ENCODE measurements around the gene NLE1.
"Not testable (repeated sequence)": the region's sequence is repeated elsewhere in the genome, so short reads cannot be mapped to it uniquely, and the experiment has no call there.

The NLE1 gene

DNA sequence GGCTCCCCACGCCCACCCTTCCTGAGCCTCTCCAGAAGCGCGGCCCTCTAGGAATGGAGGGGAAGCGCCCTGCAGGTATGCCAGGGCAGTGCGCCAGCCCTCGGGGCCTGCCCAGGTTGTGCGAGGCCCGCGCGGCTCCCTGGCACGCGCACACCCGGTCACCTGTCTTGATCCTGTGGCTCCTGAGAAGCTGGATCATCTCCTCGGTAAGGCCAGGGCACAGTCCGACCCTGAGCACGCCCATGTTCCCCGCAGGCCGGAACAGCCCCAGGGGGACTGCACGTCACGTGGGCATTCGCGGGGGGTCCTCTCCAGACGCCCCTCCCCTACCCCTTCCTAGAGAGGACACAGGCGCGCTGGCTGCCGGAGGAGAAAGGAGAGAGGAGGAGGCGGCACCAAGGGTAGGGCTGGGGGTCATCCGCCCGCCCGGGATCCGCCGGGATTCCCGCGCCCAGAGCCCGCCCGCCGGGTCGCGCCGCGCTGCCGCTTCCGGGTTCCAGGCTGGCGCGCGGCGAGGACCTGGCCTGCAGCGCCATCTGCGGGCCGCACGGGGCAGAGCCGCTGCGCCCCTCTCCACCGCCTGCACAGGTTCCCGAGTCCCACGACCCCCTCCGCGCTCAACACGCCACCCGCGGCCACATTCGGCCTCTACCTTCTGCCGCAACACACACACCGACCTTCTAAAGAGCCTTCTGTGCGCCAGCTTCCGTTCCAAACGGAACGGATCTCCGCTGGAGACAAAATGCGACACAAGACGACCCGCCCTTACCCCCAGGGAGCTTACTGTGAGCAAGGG, 22.5 kb downstream of the NLE1 start, which contains the start of gene RAD51D:
RAD51D (minus strand) TSS at position 491 of the 796 bp plus-strand sequence; CDS start at position 244, 247 bp downstream.
- H3K4me3 ChIP-seq (ENCODE audit: insufficient read depth, low read length, poor library complexity, severe bottlenecking), result peak within 1 kb of the TSS; percentile 59
- no peaks in the 10 kb centered on the region for H3K9me2 ChIP-seq (replicated peaks; ENCODE audit: insufficient read depth, low read length)
- H3K79me2 ChIP-seq (ENCODE audit: insufficient read depth, low read length), result peaks cover 29% of the 10 kb centered on the region
- peak within 1 kb of the TSS; percentile 72 for H3K9ac ChIP-seq (ENCODE audit: low read length)
- no peaks in the 10 kb centered on the region for H3K36me3 ChIP-seq (ENCODE audit: low read length)
- TF ChIP-seq, protein P1, sequence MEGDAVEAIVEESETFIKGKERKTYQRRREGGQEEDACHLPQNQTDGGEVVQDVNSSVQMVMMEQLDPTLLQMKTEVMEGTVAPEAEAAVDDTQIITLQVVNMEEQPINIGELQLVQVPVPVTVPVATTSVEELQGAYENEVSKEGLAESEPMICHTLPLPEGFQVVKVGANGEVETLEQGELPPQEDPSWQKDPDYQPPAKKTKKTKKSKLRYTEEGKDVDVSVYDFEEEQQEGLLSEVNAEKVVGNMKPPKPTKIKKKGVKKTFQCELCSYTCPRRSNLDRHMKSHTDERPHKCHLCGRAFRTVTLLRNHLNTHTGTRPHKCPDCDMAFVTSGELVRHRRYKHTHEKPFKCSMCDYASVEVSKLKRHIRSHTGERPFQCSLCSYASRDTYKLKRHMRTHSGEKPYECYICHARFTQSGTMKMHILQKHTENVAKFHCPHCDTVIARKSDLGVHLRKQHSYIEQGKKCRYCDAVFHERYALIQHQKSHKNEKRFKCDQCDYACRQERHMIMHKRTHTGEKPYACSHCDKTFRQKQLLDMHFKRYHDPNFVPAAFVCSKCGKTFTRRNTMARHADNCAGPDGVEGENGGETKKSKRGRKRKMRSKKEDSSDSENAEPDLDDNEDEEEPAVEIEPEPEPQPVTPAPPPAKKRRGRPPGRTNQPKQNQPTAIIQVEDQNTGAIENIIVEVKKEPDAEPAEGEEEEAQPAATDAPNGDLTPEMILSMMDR (IDR thresholded peaks at IDR 0.05; ENCODE audit: insufficient read depth, low read length, poor library complexity, severe bottlenecking), result peak; percentile 64
- no peak for TF ChIP-seq EZH2phosphoT487 (conservative IDR thresholded peaks at IDR 0.05; ENCODE audit: low read length)
- H3K27me3 ChIP-seq (ENCODE audit: low read length), result no peaks in the 10 kb centered on the region
- H3K27ac ChIP-seq (ENCODE audit: low read depth, low read length), result peak within 1 kb of the TSS; percentile 62
- no peaks in the 10 kb centered on the region for H3F3A ChIP-seq (ENCODE audit: insufficient read depth)
- H3K4me2 ChIP-seq (ENCODE audit: low read depth, low read length, poor library complexity, severe bottlenecking), result peak within 1 kb of the TSS; percentile 74
- H4K20me1 ChIP-seq (ENCODE audit: low read depth, low read length), result no peaks in the 10 kb centered on the region
- no peaks in the 10 kb centered on the region for H3K9me3 ChIP-seq (ENCODE audit: insufficient read depth, low read length)
- peak within 1 kb of the TSS; percentile 98 for H2AFZ ChIP-seq (ENCODE audit: low read depth, low read length, severe bottlenecking)

DNA sequence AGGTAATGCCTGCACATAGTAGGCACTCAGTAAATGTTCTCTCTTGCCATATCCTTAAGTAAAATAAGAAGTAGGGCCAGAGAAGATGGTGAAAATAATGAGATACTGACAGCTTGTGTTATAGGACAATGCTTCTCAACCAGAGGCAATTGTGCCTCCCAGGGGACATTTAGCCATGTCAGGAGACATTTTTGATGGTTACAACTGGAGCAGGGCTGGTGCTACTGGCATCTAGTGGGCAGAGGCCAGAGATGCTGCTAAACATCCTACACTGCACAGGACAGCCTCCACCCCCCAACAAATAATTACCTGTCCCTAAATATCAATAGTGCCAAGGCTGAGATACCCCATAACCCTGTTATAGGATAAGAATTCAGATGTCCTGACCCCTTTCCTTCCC, 24.1 kb downstream of the NLE1 start:
- Histone ChIP-seq H3K27me3 (ENCODE audit: low read length) (no peaks in the 10 kb centered on the region), H4K20me1 (ENCODE audit: low read depth, low read length) (no peaks in the 10 kb centered on the region), H2AFZ (ENCODE audit: low read depth, low read length, severe bottlenecking) (no peak overlapping the region), H3F3A (ENCODE audit: insufficient read depth) (no peaks in the 10 kb centered on the region), H3K4me2 (ENCODE audit: low read depth, low read length, poor library complexity, severe bottlenecking) (peak overlapping the region; percentile 74), H3K9me2 (replicated peaks; ENCODE audit: insufficient read depth, low read length) (no peaks in the 10 kb centered on the region), H3K9ac (ENCODE audit: low read length) (peak overlapping the region; percentile 72), H3K36me3 (ENCODE audit: low read length) (no peaks in the 10 kb centered on the region), H3K4me3 (ENCODE audit: insufficient read depth, low read length, poor library complexity, severe bottlenecking) (no peak overlapping the region), H3K79me2 (ENCODE audit: insufficient read depth, low read length) (peaks cover 37% of the 10 kb centered on the region), H3K9me3 (ENCODE audit: insufficient read depth, low read length) (no peaks in the 10 kb centered on the region), H3K27ac (ENCODE audit: low read depth, low read length) (no peak overlapping the region)
- TF ChIP-seq EZH2phosphoT487 (conservative IDR thresholded peaks at IDR 0.05; ENCODE audit: low read length), result no peak
- TF ChIP-seq, protein P1 (IDR thresholded peaks at IDR 0.05; ENCODE audit: insufficient read depth, low read length, poor library complexity, severe bottlenecking), result peak; percentile 20

DNA sequence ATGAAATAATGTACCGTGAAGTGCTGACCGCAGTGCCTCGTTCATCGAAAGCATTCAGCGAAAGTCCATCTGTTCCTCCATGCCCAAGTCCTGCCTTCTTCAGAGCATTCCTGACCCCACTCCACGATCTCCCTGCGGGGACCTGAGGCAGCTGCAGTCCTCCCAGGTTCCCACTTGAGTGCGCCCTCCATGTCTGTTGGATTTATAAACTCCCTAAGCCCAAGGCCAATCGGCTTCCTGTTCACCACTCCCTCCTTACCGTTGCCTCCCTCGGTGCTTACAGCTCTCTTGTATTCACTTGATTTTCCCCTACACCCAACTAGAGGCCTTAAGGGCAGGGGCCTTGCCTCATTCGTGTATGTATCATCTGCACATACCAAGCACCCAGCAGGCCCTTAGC, 25.3 kb downstream of the NLE1 start:
- Histone ChIP-seq H3K4me2 (ENCODE audit: low read depth, low read length, poor library complexity, severe bottlenecking) (no peak overlapping the region), H3K4me3 (ENCODE audit: insufficient read depth, low read length, poor library complexity, severe bottlenecking) (no peak overlapping the region), H3K27me3 (ENCODE audit: low read length) (no peaks in the 10 kb centered on the region), H3K36me3 (ENCODE audit: low read length) (no peaks in the 10 kb centered on the region), H3K27ac (ENCODE audit: low read depth, low read length) (no peak overlapping the region), H4K20me1 (ENCODE audit: low read depth, low read length) (no peaks in the 10 kb centered on the region), H3F3A (ENCODE audit: insufficient read depth) (no peaks in the 10 kb centered on the region), H3K79me2 (ENCODE audit: insufficient read depth, low read length) (peaks cover 39% of the 10 kb centered on the region), H2AFZ (ENCODE audit: low read depth, low read length, severe bottlenecking) (no peak overlapping the region), H3K9me3 (ENCODE audit: insufficient read depth, low read length) (no peaks in the 10 kb centered on the region), H3K9ac (ENCODE audit: low read length) (no peak overlapping the region), H3K9me2 (replicated peaks; ENCODE audit: insufficient read depth, low read length) (no peaks in the 10 kb centered on the region)
- TF ChIP-seq, protein P1 (IDR thresholded peaks at IDR 0.05; ENCODE audit: insufficient read depth, low read length, poor library complexity, severe bottlenecking), result no peak
- TF ChIP-seq EZH2phosphoT487 (conservative IDR thresholded peaks at IDR 0.05; ENCODE audit: low read length), result no peak

DNA sequence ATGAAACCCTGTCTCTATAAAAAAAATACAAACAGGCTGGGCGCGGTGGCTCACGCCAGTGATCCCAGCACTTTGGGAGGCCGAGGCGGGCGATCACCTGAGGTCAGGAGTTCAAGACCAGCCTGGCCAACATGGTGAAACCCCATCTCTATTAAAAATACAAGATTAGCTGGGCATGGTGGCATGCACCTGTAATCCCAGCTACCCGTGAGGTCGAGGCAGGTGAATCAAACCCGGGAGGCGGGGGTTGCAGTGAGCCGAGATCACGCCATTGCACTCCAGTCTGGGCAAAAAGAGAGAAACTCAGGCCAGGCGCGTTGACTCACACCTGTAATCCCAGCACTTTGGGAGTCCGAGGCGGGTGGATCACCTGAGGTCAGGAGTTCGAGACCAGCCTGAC, 31.3 kb downstream of the NLE1 start:
- H3K4me2 ChIP-seq (ENCODE audit: low read depth, low read length, poor library complexity, severe bottlenecking); H3F3A ChIP-seq (ENCODE audit: insufficient read depth); H3K9me3 ChIP-seq (ENCODE audit: insufficient read depth, low read length); H3K4me3 ChIP-seq (ENCODE audit: insufficient read depth, low read length, poor library complexity, severe bottlenecking); H3K9ac ChIP-seq (ENCODE audit: low read length); H3K9me2 ChIP-seq (replicated peaks; ENCODE audit: insufficient read depth, low read length); H3K36me3 ChIP-seq (ENCODE audit: low read length); H3K27ac ChIP-seq (ENCODE audit: low read depth, low read length); H4K20me1 ChIP-seq (ENCODE audit: low read depth, low read length); H2AFZ ChIP-seq (ENCODE audit: low read depth, low read length, severe bottlenecking); H3K27me3 ChIP-seq (ENCODE audit: low read length): not testable (repeated sequence)
- peaks cover 33% of the 10 kb centered on the region for H3K79me2 ChIP-seq (ENCODE audit: insufficient read depth, low read length)

Data from SU-DHL-6 (cell line).